Ectodermal cell (in vitro differentiated cells): ENCODE data around the gene MTHFSD.

ENCODE experiments used
- H3K27ac ChIP-seq: 2 replicates; pipeline ENCODE4 v1.7.0; 2013; ENCODE audit warnings: mild to moderate bottlenecking, low read depth, low read length; ENCODE audit not compliant: insufficient read depth, poor library complexity, severe bottlenecking
- H3K27me3 ChIP-seq: 2 replicates; pipeline ENCODE4 v1.7.0; 2013; ENCODE audit warnings: mild to moderate bottlenecking, low read length; ENCODE audit not compliant: insufficient read depth, control insufficient read depth, poor library complexity, severe bottlenecking
- H3K36me3 ChIP-seq: one replicate; pipeline ENCODE4 v1.7.0; 2013; ENCODE audit warnings: low read length; ENCODE audit not compliant: control insufficient read depth, insufficient read depth
- H3K4me1 ChIP-seq: one replicate; pipeline ENCODE4 v1.7.0; 2013; ENCODE audit warnings: low read length; ENCODE audit not compliant: control insufficient read depth, insufficient read depth
- H3K4me3 ChIP-seq: 2 replicates; pipeline ENCODE4 v1.7.0; 2013; ENCODE audit warnings: low read depth, low read length, control low read depth; ENCODE audit not compliant: insufficient read depth
- H3K9me3 ChIP-seq: 2 replicates; pipeline ENCODE4 v1.7.0; 2013; ENCODE audit warnings: mild to moderate bottlenecking, low read length, moderate library complexity; ENCODE audit not compliant: control insufficient read depth
- WGBS, 2 experiments: methylation state at CpG; one replicate each; pipeline ENCODE4 v1.1.7; 2013; ENCODE audit warnings: missing lambda C conversion rate in 2 of 2; 5-methylcytosine and 5-hydroxymethylcytosine counted together

MTHFSD gene

DNA sequence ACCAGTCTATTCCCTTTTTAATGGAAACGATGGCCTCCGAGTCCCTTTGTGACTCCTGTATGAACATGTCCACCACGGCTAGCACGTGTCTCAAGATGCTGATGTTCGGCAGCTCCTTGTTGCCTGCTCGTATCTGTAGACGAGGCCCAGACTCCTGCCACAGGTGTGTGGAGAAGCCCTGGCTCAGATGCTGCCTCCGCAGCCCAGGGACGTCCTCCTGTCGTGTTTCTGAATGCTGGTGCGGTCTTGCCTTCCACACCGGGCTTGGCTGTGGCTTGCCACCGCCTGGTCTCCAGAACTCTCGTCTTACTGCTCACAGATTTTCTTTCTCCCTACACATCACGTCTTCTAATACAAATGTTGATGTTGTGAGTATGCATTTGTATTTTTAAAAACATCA, 27.7 kb downstream of the MTHFSD start:
- Histone ChIP-seq H3K4me3 (no peak overlapping the region), H3K4me1 (no peaks in the 10 kb centered on the region), H3K27me3 (no peaks in the 10 kb centered on the region), H3K27ac (no peak overlapping the region), H3K36me3 (no peaks in the 10 kb centered on the region), H3K9me3 (no peaks in the 10 kb centered on the region)
- 94% methylated on average over 14 to 15 of the region's 15 CpGs for WGBS, 2 experiments

GRCh38 chr16:86525696-86526095, 29.3 kb downstream of the MTHFSD start:
- Histone ChIP-seq H3K4me1 (no peaks in the 10 kb centered on the region), H3K4me3 (no peak overlapping the region), H3K9me3 (no peaks in the 10 kb centered on the region), H3K27ac (no peak overlapping the region), H3K36me3 (no peaks in the 10 kb centered on the region), H3K27me3 (peaks cover 5% of the 10 kb centered on the region)
- WGBS, 2 experiments, result 69 to 70% methylated on average over 12 of the region's 12 CpGs

DNA sequence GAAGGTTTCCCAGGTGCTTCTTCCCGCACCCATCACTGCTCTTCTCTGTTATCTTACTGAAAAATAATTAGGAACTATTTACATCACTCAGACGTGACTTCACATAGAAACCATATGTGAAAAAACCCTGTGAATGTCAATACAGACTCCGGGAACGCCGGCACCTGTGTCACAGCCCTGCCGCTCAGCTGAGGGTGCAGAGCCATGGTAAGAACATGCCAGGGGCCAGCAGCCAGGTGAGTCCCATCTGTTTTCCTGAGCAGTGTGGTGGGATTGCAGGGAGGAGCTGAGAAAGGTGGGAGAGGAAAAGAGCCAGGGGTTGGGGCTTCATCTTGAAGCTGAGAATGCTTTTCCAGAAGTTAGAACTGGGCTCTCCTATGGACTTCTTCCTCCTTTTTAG, 31.0 kb downstream of the MTHFSD start:
- Histone ChIP-seq H3K9me3 (no peaks in the 10 kb centered on the region), H3K4me3 (no peak overlapping the region), H3K27ac (no peak overlapping the region), H3K36me3 (no peaks in the 10 kb centered on the region), H3K27me3 (peaks cover 19% of the 10 kb centered on the region), H3K4me1 (no peaks in the 10 kb centered on the region)
- 90 to 92% methylated on average over 6 of the region's 6 CpGs for WGBS, 2 experiments

GRCh38 chr16:86523166-86523740, 31.8 kb downstream of the MTHFSD start:
- peaks cover 27% of the 10 kb centered on the region for H3K27me3 ChIP-seq
- no peak overlapping the region for H3K4me3 ChIP-seq
- WGBS, 2 experiments, result 72 to 76% methylated on average over 5 of the region's 5 CpGs
- no peak overlapping the region for H3K27ac ChIP-seq
- no peaks in the 10 kb centered on the region for H3K36me3 ChIP-seq
- H3K4me1 ChIP-seq, result no peaks in the 10 kb centered on the region
- H3K9me3 ChIP-seq, result no peaks in the 10 kb centered on the region

- Histone ChIP-seq H3K4me1 (no peaks in the 10 kb centered on the region), H3K27ac (no peak overlapping the region), H3K27me3 (peaks cover 33% of the 10 kb centered on the region), H3K9me3 (no peaks in the 10 kb centered on the region), H3K4me3 (no peak overlapping the region), H3K36me3 (no peaks in the 10 kb centered on the region)
- 87 to 88% methylated on average over 16 of the region's 16 CpGs for WGBS, 2 experiments
These were observed 32.4 kb downstream of the MTHFSD start for GRCh38 chr16:86522634-86523033.

DNA sequence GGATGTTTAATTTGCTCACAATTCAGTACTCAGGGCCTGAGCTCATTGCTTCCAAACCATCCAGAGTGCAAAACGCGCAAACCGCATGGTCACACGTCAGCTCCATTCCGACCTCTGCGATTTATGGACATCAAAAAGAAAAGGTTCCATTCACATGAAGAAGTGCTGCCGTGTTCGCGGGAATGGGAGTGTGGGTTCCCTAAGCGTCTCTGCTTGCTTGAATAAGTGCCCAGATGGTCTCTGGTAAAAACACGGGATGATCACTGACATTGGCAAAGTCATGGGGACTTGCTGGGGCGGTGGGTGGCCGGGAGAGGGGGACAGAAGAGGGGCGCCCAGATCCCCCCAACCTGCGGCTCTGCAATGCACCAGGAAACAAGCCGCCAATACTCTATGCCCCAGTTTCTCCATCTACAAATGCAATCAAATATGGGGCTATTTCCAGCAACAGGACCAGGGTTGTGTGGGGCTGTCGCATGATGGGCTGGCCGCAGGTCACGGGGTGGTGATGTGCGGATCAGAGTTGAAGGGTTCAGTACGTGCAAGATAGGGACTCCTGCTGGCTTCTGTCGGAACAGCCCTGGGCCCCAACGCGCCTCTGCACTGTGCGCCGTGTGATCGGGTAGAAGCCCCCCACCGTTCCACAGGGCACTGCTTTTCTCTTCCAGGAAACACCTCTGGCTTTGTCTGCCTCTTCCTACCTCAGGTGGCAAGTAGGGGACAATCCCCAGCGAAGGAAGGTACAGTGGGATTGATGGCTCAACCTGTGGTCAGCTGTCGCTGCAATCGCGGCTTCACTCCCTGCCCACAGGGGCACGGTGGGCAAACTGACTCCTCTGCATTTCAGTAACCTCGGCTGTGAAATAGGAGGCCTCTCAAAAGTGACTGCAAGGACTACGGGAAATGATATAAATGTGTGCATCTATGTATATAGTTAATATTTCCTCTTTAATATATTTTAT, 33.5 kb downstream of the MTHFSD start:
- Histone ChIP-seq H3K36me3 (no peaks in the 10 kb centered on the region), H3K27ac (no peak overlapping the region), H3K9me3 (no peaks in the 10 kb centered on the region), H3K27me3 (peaks cover 44% of the 10 kb centered on the region), H3K4me3 (no peak overlapping the region), H3K4me1 (no peaks in the 10 kb centered on the region)
- WGBS, 2 experiments, result 89% methylated on average over 34 of the region's 35 CpGs

GRCh38 chr16:86520317-86521210, 34.5 kb downstream of the MTHFSD start:
- 70 to 71% methylated on average over 28 to 29 of the region's 30 CpGs for WGBS, 2 experiments
- Histone ChIP-seq H3K27ac (no peak overlapping the region), H3K4me3 (no peak overlapping the region), H3K27me3 (peaks cover 54% of the 10 kb centered on the region), H3K4me1 (no peaks in the 10 kb centered on the region), H3K36me3 (no peaks in the 10 kb centered on the region), H3K9me3 (no peaks in the 10 kb centered on the region)

GRCh38 chr16:86519649-86520316, 35.3 kb downstream of the MTHFSD start:
- H3K27me3 ChIP-seq, result peaks cover 62% of the 10 kb centered on the region
- H3K36me3 ChIP-seq, result no peaks in the 10 kb centered on the region
- H3K4me1 ChIP-seq, result no peaks in the 10 kb centered on the region
- no peak overlapping the region for H3K4me3 ChIP-seq
- H3K27ac ChIP-seq, result no peak overlapping the region
- H3K9me3 ChIP-seq, result no peaks in the 10 kb centered on the region
- 37 to 38% methylated on average over 31 of the region's 31 CpGs for WGBS, 2 experiments

- H3K27me3 ChIP-seq, result peaks cover 68% of the 10 kb centered on the region
- 91 to 92% methylated on average over 16 of the region's 16 CpGs for WGBS, 2 experiments
These were observed 35.9 kb downstream of the MTHFSD start for GRCh38 chr16:86519007-86519648.

More at GRCh38 chr16:86519007-86519648, 35.9 kb downstream of the MTHFSD start:
- Histone ChIP-seq H3K9me3 (no peaks in the 10 kb centered on the region), H3K36me3 (no peaks in the 10 kb centered on the region), H3K4me1 (no peaks in the 10 kb centered on the region), H3K27ac (no peak overlapping the region), H3K4me3 (no peak overlapping the region)
